Measurements from ENCODE around the gene RNF4.

- no peak for TF ChIP-seq CTCF (IDR thresholded peaks at IDR 0.05; ENCODE audit: insufficient read depth, low read length)
- TF ChIP-seq REST (IDR thresholded peaks at IDR 0.05; ENCODE audit: insufficient replicate concordance, low read depth), result no peak
- no peak for TF ChIP-seq POLR2AphosphoS5 (IDR thresholded peaks at IDR 0.05; ENCODE audit: low read depth)
Measured at GRCh38 chr4:2423066-2423465, 45.8 kb upstream of the RNF4 start.

All from HL-60 (cell line).